Effector memory CD4-positive, alpha-beta T cell (primary cell): ENCODE results near the gene CIROP.

Experiments used
- DNase-seq, 3 donors: peaks; one replicate each; pipeline ENCODE4 v3.0.0-alpha.2; 2020
- H3K27ac ChIP-seq: 2 replicates; pipeline ENCODE4 v1.7.0; 2013; ENCODE audit warnings: mild to moderate bottlenecking, low read length, moderate library complexity; ENCODE audit not compliant: insufficient read depth, poor library complexity, severe bottlenecking
- H3K27me3 ChIP-seq: replicated peaks from 2 replicates; pipeline ENCODE4 v1.7.0; 2013; ENCODE audit warnings: mild to moderate bottlenecking, low read length; ENCODE audit not compliant: insufficient read depth, control insufficient read depth, poor library complexity, severe bottlenecking
- H3K36me3 ChIP-seq: 2 replicates; pipeline ENCODE4 v1.7.0; 2013; ENCODE audit warnings: mild to moderate bottlenecking, low read length, moderate library complexity; ENCODE audit not compliant: control insufficient read depth, insufficient read depth
- H3K4me1 ChIP-seq: 2 replicates; pipeline ENCODE4 v1.7.0; 2013; ENCODE audit warnings: low read length, mild to moderate bottlenecking; ENCODE audit not compliant: control insufficient read depth, insufficient read depth, poor library complexity, severe bottlenecking
- H3K4me3 ChIP-seq: 2 replicates; pipeline ENCODE4 v1.7.0; 2013; ENCODE audit warnings: low read length, low read depth, mild to moderate bottlenecking; ENCODE audit not compliant: insufficient read depth, poor library complexity, severe bottlenecking
- H3K9me3 ChIP-seq: 2 replicates; pipeline ENCODE4 v1.7.0; 2013; ENCODE audit warnings: mild to moderate bottlenecking, low read length, moderate library complexity; ENCODE audit not compliant: control insufficient read depth

The CIROP gene

GRCh38 chr14:23143911-23144310 lies 39.1 kb upstream of the CIROP start:
- Histone ChIP-seq H3K27me3 (no peaks in the 10 kb centered on the region), H3K4me1 (no peaks in the 10 kb centered on the region), H3K9me3 (no peaks in the 10 kb centered on the region), H3K4me3 (no peak overlapping the region), H3K27ac (no peak overlapping the region), H3K36me3 (no peaks in the 10 kb centered on the region)
- DNase-seq, result no peak

- Histone ChIP-seq H3K27me3 (no peaks in the 10 kb centered on the region), H3K9me3 (no peaks in the 10 kb centered on the region), H3K27ac (no peak overlapping the region), H3K4me3 (no peak overlapping the region), H3K4me1 (no peaks in the 10 kb centered on the region), H3K36me3 (no peaks in the 10 kb centered on the region)
- no peak for DNase-seq
Observed at GRCh38 chr14:23142826-23143225, 38.0 kb upstream of the CIROP start.

GRCh38 chr14:23141706-23142444 lies 37.1 kb upstream of the CIROP start:
- DNase-seq, result no peak

GRCh38 chr14:23140371-23140770 lies 35.6 kb upstream of the CIROP start:
- Histone ChIP-seq H3K4me3 (no peak overlapping the region), H3K27me3 (no peaks in the 10 kb centered on the region), H3K27ac (no peak overlapping the region), H3K36me3 (no peaks in the 10 kb centered on the region), H3K4me1 (no peaks in the 10 kb centered on the region), H3K9me3 (no peaks in the 10 kb centered on the region)
- DNase-seq, result no peak

More at GRCh38 chr14:23141706-23142444, 37.1 kb upstream of the CIROP start:
- H3K36me3 ChIP-seq, result no peaks in the 10 kb centered on the region
- H3K9me3 ChIP-seq, result no peaks in the 10 kb centered on the region
- no peaks in the 10 kb centered on the region for H3K4me1 ChIP-seq
- no peak overlapping the region for H3K4me3 ChIP-seq
- no peak overlapping the region for H3K27ac ChIP-seq
- no peaks in the 10 kb centered on the region for H3K27me3 ChIP-seq

- DNase-seq, result no peak
- no peak overlapping the region for H3K4me3 ChIP-seq
- H3K9me3 ChIP-seq, result no peaks in the 10 kb centered on the region
- no peaks in the 10 kb centered on the region for H3K4me1 ChIP-seq
- no peaks in the 10 kb centered on the region for H3K36me3 ChIP-seq
- no peak overlapping the region for H3K27ac ChIP-seq
- no peaks in the 10 kb centered on the region for H3K27me3 ChIP-seq
Observed at GRCh38 chr14:23139874-23140273, 35.1 kb upstream of the CIROP start.

GRCh38 chr14:23137813-23138535 lies 33.2 kb upstream of the CIROP start:
- no peaks in the 10 kb centered on the region for H3K9me3 ChIP-seq
- no peaks in the 10 kb centered on the region for H3K4me1 ChIP-seq
- DNase-seq, result no peak
- H3K27me3 ChIP-seq, result no peaks in the 10 kb centered on the region
- H3K27ac ChIP-seq, result no peak overlapping the region
- no peaks in the 10 kb centered on the region for H3K36me3 ChIP-seq
- no peak overlapping the region for H3K4me3 ChIP-seq

GRCh38 chr14:23137192-23137812 lies 32.5 kb upstream of the CIROP start:
- Histone ChIP-seq H3K4me1 (no peaks in the 10 kb centered on the region), H3K36me3 (no peaks in the 10 kb centered on the region), H3K27ac (no peak overlapping the region), H3K4me3 (no peak overlapping the region), H3K9me3 (no peaks in the 10 kb centered on the region), H3K27me3 (no peaks in the 10 kb centered on the region)
- no peak for DNase-seq

GRCh38 chr14:23136566-23137133 lies 31.9 kb upstream of the CIROP start:
- Histone ChIP-seq H3K27ac (no peak overlapping the region), H3K9me3 (no peaks in the 10 kb centered on the region), H3K36me3 (no peaks in the 10 kb centered on the region), H3K4me3 (no peak overlapping the region), H3K4me1 (no peaks in the 10 kb centered on the region), H3K27me3 (no peaks in the 10 kb centered on the region)
- DNase-seq, result no peak

- no peak for DNase-seq
- Histone ChIP-seq H3K36me3 (no peaks in the 10 kb centered on the region), H3K4me1 (no peaks in the 10 kb centered on the region), H3K27me3 (no peaks in the 10 kb centered on the region), H3K4me3 (no peak overlapping the region), H3K9me3 (no peaks in the 10 kb centered on the region), H3K27ac (no peak overlapping the region)
Observed at GRCh38 chr14:23132970-23133369, 28.2 kb upstream of the CIROP start.

- no peaks in the 10 kb centered on the region for H3K27me3 ChIP-seq
- no peak for DNase-seq
- no peaks in the 10 kb centered on the region for H3K4me1 ChIP-seq
- H3K4me3 ChIP-seq, result no peak overlapping the region
- H3K9me3 ChIP-seq, result no peaks in the 10 kb centered on the region
- H3K36me3 ChIP-seq, result no peaks in the 10 kb centered on the region
- no peak overlapping the region for H3K27ac ChIP-seq
Observed at GRCh38 chr14:23131482-23131881, 26.7 kb upstream of the CIROP start.
